HG03378 (cell line): ENCODE data around the gene ADGRG6.

Experiments
- ATAC-seq: cut with Tn5 transposase; IDR thresholded peaks from one replicate; pipeline ENCODE4 v1.9.1; 2021; ENCODE audit warnings: mild to moderate bottlenecking, moderate library complexity; ENCODE audit not compliant: unreplicated experiment

The ADGRG6 gene

GRCh38 chr6:142320366-142320765, 18.6 kb downstream of the ADGRG6 start:
- no peak for ATAC-seq

- no peak for ATAC-seq
Measured at GRCh38 chr6:142321451-142321850, 19.6 kb downstream of the ADGRG6 start.

- ATAC-seq, result no peak
Measured at GRCh38 chr6:142322066-142322465, 20.3 kb downstream of the ADGRG6 start.

GRCh38 chr6:142322504-142323198, 20.8 kb downstream of the ADGRG6 start:
- ATAC-seq, result no peak

- no peak for ATAC-seq
Measured at GRCh38 chr6:142323377-142323776, 21.6 kb downstream of the ADGRG6 start.

GRCh38 chr6:142324111-142324510, 22.3 kb downstream of the ADGRG6 start:
- no peak for ATAC-seq

GRCh38 chr6:142325111-142325510, 23.3 kb downstream of the ADGRG6 start:
- no peak for ATAC-seq

GRCh38 chr6:142326540-142326939, 24.7 kb downstream of the ADGRG6 start:
- no peak for ATAC-seq

- ATAC-seq, result no peak
Measured at GRCh38 chr6:142328070-142328469, 26.3 kb downstream of the ADGRG6 start.

- no peak for ATAC-seq
Measured at GRCh38 chr6:142329486-142330113, 27.8 kb downstream of the ADGRG6 start.

- ATAC-seq, result no peak
Measured at GRCh38 chr6:142331075-142331551, 29.3 kb downstream of the ADGRG6 start.

- no peak for ATAC-seq
Measured at GRCh38 chr6:142331601-142332000, 29.8 kb downstream of the ADGRG6 start.

GRCh38 chr6:142332393-142333098, 30.7 kb downstream of the ADGRG6 start:
- ATAC-seq, result no peak

- no peak for ATAC-seq
Measured at GRCh38 chr6:142333431-142333830, 31.6 kb downstream of the ADGRG6 start.

GRCh38 chr6:142334294-142334693, 32.5 kb downstream of the ADGRG6 start:
- no peak for ATAC-seq

- ATAC-seq, result no peak
Measured at GRCh38 chr6:142335415-142335814, 33.6 kb downstream of the ADGRG6 start.

- ATAC-seq, result no peak
Measured at GRCh38 chr6:142336183-142336582, 34.4 kb downstream of the ADGRG6 start.

- ATAC-seq, result no peak
Measured at GRCh38 chr6:142336787-142337186, 35.0 kb downstream of the ADGRG6 start.

GRCh38 chr6:142339113-142339512, 37.3 kb downstream of the ADGRG6 start:
- no peak for ATAC-seq

- no peak for ATAC-seq
Measured at GRCh38 chr6:142339968-142340658, 38.3 kb downstream of the ADGRG6 start.

- no peak for ATAC-seq
Measured at GRCh38 chr6:142341855-142342330, 40.1 kb downstream of the ADGRG6 start.
